Esophagus squamous epithelium (tissue), 5 donors: Measurements from ENCODE around the gene C4orf54. TPM values are rescaled to one million over a fixed set of nuclear protein-coding genes. Genes with fewer than 3 reads are reported as not detected.
A peak's percentile ranks its signal among the peaks of the same experiment; 100 is the strongest.

Source experiments
- DNase-seq: peaks from one replicate; lab custom pipeline; 2025; lab: John Stamatoyannopoulos, UW
- H3K27ac ChIP-seq, 4 donors: fragments of 200-600 bp; sonication (generic); one replicate each; pipeline ENCODE4 v1.5.1; 2016 to 2019; ENCODE audit warnings: mild to moderate bottlenecking in 1 of 4
- H3K27me3 ChIP-seq, 4 donors: fragments of 200-600 bp; sonication (generic); 1 replicate in 3 of 4; 2 replicates in 1 of 4; pipeline versions ENCODE4 v1.5.1 to v1.6.0; 2017 to 2021; ENCODE audit warnings: antibody characterized with exemption in 1 of 4
- H3K36me3 ChIP-seq, 3 donors: fragments of 200-600 bp; sonication (generic); one replicate each; pipeline ENCODE4 v1.5.1; 2016 to 2019
- H3K4me1 ChIP-seq, 3 donors: fragments of 200-600 bp; sonication (generic); one replicate each; pipeline ENCODE4 v1.5.1; 2017 to 2019
- H3K4me3 ChIP-seq, 4 donors: fragments of 200-600 bp; sonication (generic); 1 replicate in 3 of 4; 2 replicates in 1 of 4; pipeline ENCODE4 v1.5.1; 2016 to 2019; ENCODE audit warnings: mild to moderate bottlenecking in 2 of 4, moderate library complexity in 1 of 4
- H3K9me3 ChIP-seq, 3 donors: fragments of 200-600 bp; sonication (generic); one replicate each; pipeline ENCODE4 v1.5.1; 2016 to 2019
- POLR2A ChIP-seq, 4 donors: fragments of 450-650 bp; IDR thresholded peaks; one replicate each; pipeline ENCODE4 v1.6.1; 2017; ENCODE audit warnings: antibody characterized with exemption in 4 of 4, mild to moderate bottlenecking in 4 of 4, moderate library complexity in 3 of 4
- WGBS, 2 donors: methylation state at CpG; one replicate each; pipeline ENCODE4 v1.1.5; 2018; 5-methylcytosine and 5-hydroxymethylcytosine counted together
- intact Hi-C: fragments of 100-400 bp; cut with DNase I; formaldehyde crosslinking; loops from one replicate; pipeline ENCODE4 v1.15.0; 2022
- total RNA-seq, 4 donors: library from RNA; depleted of rRNA; stranded (reverse); fragments of >200 nt; gene quantifications; one replicate each; pipeline ENCODE4 v1.1.0, GENCODE V29; 2016
- TF ChIP-seq, protein P1 (sequence below), 6 experiments: fragments of 450-650 bp in 4 of 6; fragments of 200-600 bp in 2 of 6; sonication (generic) in 2 of 6; IDR thresholded peaks; one replicate each; pipeline ENCODE4 v1.5.1; 2016 to 2019; ENCODE audit warnings: antibody characterized with exemption in 6 of 6, mild to moderate bottlenecking in 4 of 6, moderate library complexity in 4 of 6
- donor health status: DM: yes; HTN: yes; CAD: no.

The C4orf54 gene
- total RNA-seq, 4 donors from 2014 or later: under 0.01 TPM; not detected in 3

DNA sequence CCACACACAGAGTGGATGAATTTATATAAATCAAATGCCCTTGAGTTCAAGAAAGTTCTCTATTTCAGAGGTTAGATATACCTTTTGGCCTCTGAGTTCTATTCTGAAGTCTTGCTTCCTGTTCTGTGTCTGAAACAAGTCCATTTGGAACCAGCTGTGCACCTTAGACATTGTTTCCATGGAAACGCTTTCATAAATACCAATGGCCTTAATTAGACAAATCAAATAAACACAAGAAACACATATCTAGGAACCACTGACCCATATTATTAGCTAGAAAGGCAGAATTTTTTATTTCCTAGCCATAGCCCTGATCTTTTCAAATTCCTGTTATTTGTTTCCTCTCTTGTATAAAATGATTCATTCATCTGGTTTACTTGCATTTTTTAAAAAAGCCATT lies 8.4 kb upstream of the C4orf54 start:
- 50% methylated on average over 1 of the region's 1 CpG for WGBS, 2 donors
- Histone ChIP-seq H3K27me3 (no peaks in the 10 kb centered on the region), H3K9me3 (no peaks in the 10 kb centered on the region), H3K4me3 (no peak overlapping the region), H3K4me1 (peaks cover 0 to 4% (median 0%) of the 10 kb centered on the region in 3 donors), H3K27ac (no peak overlapping the region), H3K36me3 (no peaks in the 10 kb centered on the region)
- TF ChIP-seq, protein P1, sequence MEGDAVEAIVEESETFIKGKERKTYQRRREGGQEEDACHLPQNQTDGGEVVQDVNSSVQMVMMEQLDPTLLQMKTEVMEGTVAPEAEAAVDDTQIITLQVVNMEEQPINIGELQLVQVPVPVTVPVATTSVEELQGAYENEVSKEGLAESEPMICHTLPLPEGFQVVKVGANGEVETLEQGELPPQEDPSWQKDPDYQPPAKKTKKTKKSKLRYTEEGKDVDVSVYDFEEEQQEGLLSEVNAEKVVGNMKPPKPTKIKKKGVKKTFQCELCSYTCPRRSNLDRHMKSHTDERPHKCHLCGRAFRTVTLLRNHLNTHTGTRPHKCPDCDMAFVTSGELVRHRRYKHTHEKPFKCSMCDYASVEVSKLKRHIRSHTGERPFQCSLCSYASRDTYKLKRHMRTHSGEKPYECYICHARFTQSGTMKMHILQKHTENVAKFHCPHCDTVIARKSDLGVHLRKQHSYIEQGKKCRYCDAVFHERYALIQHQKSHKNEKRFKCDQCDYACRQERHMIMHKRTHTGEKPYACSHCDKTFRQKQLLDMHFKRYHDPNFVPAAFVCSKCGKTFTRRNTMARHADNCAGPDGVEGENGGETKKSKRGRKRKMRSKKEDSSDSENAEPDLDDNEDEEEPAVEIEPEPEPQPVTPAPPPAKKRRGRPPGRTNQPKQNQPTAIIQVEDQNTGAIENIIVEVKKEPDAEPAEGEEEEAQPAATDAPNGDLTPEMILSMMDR (IDR thresholded peaks at IDR 0.05): no peak
- TF ChIP-seq POLR2A (IDR thresholded peaks at IDR 0.05): no peak
- intact Hi-C loops: no loop called here
- no peak for DNase-seq

- H3K27ac ChIP-seq: peak overlapping the region in 1 of 4 donors; percentile 21
- no peak for DNase-seq
- TF ChIP-seq POLR2A (IDR thresholded peaks at IDR 0.05): no peak
- TF ChIP-seq, protein P1 (IDR thresholded peaks at IDR 0.05): no peak
- H3K9me3 ChIP-seq: no peaks in the 10 kb centered on the region
- no peaks in the 10 kb centered on the region for H3K4me1 ChIP-seq
- intact Hi-C loops: no loop called here
- no peaks in the 10 kb centered on the region for H3K27me3 ChIP-seq
- no peaks in the 10 kb centered on the region for H3K36me3 ChIP-seq
- H3K4me3 ChIP-seq: no peak overlapping the region
Measured at GRCh38 chr4:99664716-99665115, 7.1 kb upstream of the C4orf54 start.

GRCh38 chr4:99661907-99662306 lies 4.3 kb upstream of the C4orf54 start:
- H3K9me3 ChIP-seq: no peaks in the 10 kb centered on the region
- H3K36me3 ChIP-seq: no peaks in the 10 kb centered on the region
- DNase-seq: no peak
- H3K4me3 ChIP-seq: no peak overlapping the region
- WGBS, 2 donors: 83 to 91% methylated on average over 5 of the region's 5 CpGs
- TF ChIP-seq POLR2A (IDR thresholded peaks at IDR 0.05): no peak
- TF ChIP-seq, protein P1 (IDR thresholded peaks at IDR 0.05): no peak
- H3K27me3 ChIP-seq: no peaks in the 10 kb centered on the region
- H3K27ac ChIP-seq: no peak overlapping the region
- intact Hi-C loops: no loop called here
- peaks cover 0 to 11% (median 0%) of the 10 kb centered on the region in 3 donors for H3K4me1 ChIP-seq

DNA sequence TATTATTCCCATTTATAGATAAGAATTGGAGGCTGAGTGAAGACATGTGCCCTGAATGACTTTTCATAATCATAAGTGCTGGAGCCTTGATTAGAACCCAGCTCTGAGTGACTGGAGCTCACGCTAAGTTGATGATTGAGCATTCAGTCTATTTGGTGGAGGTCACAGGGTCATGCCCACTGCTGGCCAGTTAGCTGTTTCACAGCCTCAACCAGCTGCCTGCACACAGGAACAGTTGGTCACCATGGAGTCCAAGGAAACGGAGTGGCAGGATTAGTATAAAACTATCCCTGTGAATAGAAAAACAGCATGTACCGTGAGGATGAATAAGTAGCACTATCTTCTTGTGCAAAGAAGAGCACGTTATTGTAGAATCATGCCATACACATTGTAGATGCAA lies 1.0 kb upstream of the C4orf54 start:
- H3K9me3 ChIP-seq: no peaks in the 10 kb centered on the region
- no peak for TF ChIP-seq POLR2A (IDR thresholded peaks at IDR 0.05)
- TF ChIP-seq, protein P1 (IDR thresholded peaks at IDR 0.05): no peak
- H3K36me3 ChIP-seq: no peaks in the 10 kb centered on the region
- intact Hi-C loops: no loop called here
- no peak overlapping the region for H3K4me3 ChIP-seq
- H3K4me1 ChIP-seq: peaks cover 0 to 28% (median 12%) of the 10 kb centered on the region in 3 donors
- H3K27me3 ChIP-seq: peaks cover 0 to 7% (median 0%) of the 10 kb centered on the region in 4 donors
- WGBS, 2 donors: 77 to 93% methylated on average over 4 of the region's 4 CpGs
- DNase-seq: no peak
- H3K27ac ChIP-seq: peak overlapping the region in 1 of 4 donors; percentile 27

GRCh38 chr4:99655308-99656081 lies 2.1 kb downstream of the C4orf54 start:
- Histone ChIP-seq H3K27ac (peak overlapping the region in 3 of 4 donors; percentile 12 to 65 (median 50)), H3K4me3 (no peak overlapping the region), H3K9me3 (no peaks in the 10 kb centered on the region), H3K27me3 (peaks cover 0 to 36% (median 0%) of the 10 kb centered on the region in 4 donors), H3K36me3 (no peaks in the 10 kb centered on the region), H3K4me1 (peaks cover 0 to 35% (median 12%) of the 10 kb centered on the region in 3 donors)
- no peak for TF ChIP-seq POLR2A (IDR thresholded peaks at IDR 0.05)
- TF ChIP-seq, protein P1 (IDR thresholded peaks at IDR 0.05): no peak
- intact Hi-C loops: no loop called here
- 53 to 65% methylated on average over 7 to 9 of the region's 9 CpGs for WGBS, 2 donors
- DNase-seq: no peak
